Left renal pelvis (tissue), 4 donors: Measurements from ENCODE around the gene RFX5. TPM values are rescaled to one million over a fixed set of nuclear protein-coding genes. Genes with fewer than 3 reads are reported as not detected.
"Not testable (repeated sequence)": the region's sequence is repeated elsewhere in the genome, so short reads cannot be mapped to it uniquely, and the experiment has no call there.

Experiments
- DNase-seq, 4 donors: peaks; one replicate each; pipeline ENCODE4 v3.0.0-alpha.2; 2013; ENCODE audit warnings: low read depth in 4 of 4, low spot score in 3 of 4
- polyA plus RNA-seq, 4 donors: library from polyadenylated mRNA; unstranded; fragments of 120-200 nt; gene quantifications; one replicate each; pipeline ENCODE4 v1.2.1, GENCODE V29; 2013; ENCODE audit not compliant: insufficient read length in 4 of 4

Gene RFX5
- polyA plus RNA-seq: 10 to 100 TPM; 34.6 to 46.9 (median 43.7) TPM

GRCh38 chr1:151346769-151347522, at the start of gene RFX5:
RFX5 (minus strand) TSS chr1:151347252; CDS start chr1:151346320, 932 bp downstream.
- DNase-seq: peak; percentile 90 to 96 (median 92)

- not testable (repeated sequence) for DNase-seq
Measured at GRCh38 chr1:151396265-151396664, 49.2 kb upstream of the RFX5 start.

DNA sequence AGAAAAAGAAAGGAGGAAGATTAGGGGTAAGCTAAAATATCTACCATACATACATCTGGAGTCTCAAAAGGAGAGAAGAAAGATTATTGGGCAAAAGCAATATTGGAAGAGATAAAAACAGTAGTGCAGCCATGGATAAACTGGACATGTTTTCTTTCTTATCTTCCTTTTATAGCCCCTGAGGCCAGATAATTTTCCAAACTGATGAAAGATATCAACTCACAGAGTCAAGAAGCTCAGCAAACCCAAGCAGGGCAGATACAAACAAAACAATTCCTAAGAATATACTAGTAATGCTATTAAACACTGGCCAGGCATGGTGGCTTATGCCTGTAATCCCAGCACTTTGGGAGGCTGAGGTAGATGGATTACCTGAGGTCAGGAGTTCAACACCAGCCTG, 46.5 kb upstream of the RFX5 start:
- DNase-seq: no peak

- DNase-seq: no peak
Measured at GRCh38 chr1:151391079-151391563, 44.1 kb upstream of the RFX5 start.

- not testable (repeated sequence) for DNase-seq
Measured at GRCh38 chr1:151390221-151391078, 43.4 kb upstream of the RFX5 start.

GRCh38 chr1:151386002-151386401, 39.0 kb upstream of the RFX5 start:
- no peak for DNase-seq

DNA sequence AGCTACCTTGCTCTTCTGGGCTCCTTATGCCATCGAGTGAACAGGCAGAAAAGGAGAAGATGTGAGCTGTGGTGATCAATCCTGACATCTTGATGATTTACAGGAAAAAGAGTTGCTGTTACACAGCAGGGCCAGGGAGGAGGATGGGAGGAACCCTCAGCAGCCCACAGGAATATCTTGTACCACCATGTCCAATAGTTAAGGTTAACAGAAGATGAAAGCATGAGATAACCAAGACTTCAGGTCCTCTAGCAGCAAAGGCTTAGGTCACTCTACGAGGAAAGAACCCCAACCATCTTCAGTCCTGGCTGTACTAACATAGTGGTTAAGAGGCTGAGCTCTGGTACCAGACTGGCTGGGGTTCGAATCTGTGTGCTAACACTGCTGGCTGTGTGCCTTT, 37.5 kb upstream of the RFX5 start:
- DNase-seq: no peak

DNA sequence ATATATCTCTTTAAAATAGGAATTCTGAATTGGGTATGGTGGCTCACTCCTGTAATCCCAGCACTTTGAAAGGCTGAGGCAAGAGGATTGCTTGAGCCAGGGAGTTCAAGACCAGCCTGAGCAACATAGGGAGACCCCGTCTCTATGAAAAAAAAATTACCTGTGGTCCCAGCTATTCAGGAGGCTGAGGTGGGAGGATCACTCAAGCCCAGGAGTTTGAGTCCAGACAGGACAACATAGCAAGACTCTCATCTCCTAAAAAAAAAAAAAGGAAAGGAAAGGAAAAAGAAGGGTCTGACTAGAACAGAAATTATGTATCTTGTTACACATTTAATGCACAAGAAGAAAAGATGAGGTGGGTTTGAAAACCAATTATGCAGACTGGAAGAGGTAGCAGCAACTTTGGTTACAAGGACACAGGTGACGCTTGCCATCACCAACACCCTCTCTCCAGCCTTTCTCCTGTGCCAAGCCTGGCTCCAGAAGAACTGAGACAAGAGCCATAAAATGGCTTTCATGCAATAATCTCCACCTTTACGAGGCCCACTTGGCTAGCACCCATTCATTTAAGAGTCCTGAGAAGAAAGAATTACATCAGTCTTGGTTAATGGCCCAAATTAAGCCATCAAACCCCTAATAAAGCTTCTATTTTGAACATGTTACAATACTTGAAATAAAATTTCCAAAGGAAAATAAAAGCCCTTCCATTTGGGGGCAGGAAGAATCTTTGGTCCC, 30.3 kb upstream of the RFX5 start:
- DNase-seq: no peak

DNA sequence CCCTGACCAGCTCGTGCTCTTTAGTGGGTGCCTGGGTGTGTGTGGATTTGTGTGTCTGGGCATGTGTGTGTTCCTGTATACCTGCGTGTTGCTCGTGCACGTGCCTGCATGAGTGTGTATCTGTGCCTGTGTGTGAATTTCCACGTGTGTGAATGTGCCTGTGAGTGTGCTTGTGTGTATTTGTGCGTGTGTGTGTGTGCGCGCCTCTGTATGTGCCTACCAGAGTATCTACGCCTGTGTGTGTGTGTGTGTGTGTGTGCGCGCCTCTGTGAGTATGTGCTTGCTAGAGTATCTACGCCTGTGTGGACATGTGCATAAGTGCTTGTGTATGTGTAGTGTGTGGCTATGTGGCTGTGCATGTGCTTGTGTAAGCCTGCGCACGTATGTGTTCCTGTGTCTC, 26.1 kb upstream of the RFX5 start:
- no peak for DNase-seq

- DNase-seq: peak; percentile 60 to 72 (median 65)
Measured at GRCh38 chr1:151372058-151372934, 25.2 kb upstream of the RFX5 start, which contains the start of gene SELENBP1. SELENBP1 (minus strand) TSS chr1:151372705; CDS start chr1:151372641, 64 bp downstream.

- peak in 1 of 4 donors; percentile 43 for DNase-seq
Measured at GRCh38 chr1:151371370-151372057, 24.5 kb upstream of the RFX5 start.

- no peak for DNase-seq
Measured at GRCh38 chr1:151370211-151370911, 23.3 kb upstream of the RFX5 start.

DNA sequence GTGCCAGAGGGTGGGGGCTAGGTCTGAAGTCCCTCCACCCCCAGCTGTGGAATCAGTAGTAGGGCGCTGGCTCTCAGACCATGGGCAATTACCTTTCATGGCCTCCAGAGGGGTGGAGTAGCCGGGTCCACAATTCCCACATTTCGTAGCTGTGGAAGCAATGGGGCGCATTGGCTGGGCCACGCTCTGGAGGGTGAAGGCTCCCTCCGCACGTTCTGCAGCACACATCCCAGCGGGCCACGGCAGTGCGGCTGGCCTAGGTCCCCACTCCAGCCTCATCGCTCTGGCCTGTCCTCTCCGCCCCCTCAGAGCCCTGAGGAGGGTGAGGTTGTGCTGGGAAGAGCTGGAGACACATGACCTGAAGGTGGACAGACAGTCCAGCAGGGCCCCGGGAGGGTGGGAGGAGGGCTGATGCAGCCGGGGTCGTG, 22.6 kb upstream of the RFX5 start:
- no peak for DNase-seq

DNA sequence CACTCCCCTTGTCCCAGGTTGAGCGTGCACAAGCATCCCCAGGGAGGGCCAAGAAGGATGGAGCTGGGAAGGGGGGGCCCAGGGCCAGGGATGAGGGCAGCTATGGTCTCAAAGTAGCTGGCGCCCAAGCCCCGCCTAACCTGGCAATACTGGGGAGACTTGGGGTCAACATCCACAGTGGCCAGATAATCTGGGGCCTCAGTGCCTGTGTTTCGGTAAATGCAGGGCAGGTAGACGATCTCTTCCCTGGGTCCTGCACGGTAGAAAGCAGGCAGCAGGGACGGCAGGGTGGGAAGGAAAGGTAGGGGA, 22.2 kb upstream of the RFX5 start:
- DNase-seq: no peak

GRCh38 chr1:151368393-151369301, 21.6 kb upstream of the RFX5 start:
- DNase-seq: no peak

- no peak for DNase-seq
Measured at GRCh38 chr1:151367658-151368392, 20.8 kb upstream of the RFX5 start.

DNA sequence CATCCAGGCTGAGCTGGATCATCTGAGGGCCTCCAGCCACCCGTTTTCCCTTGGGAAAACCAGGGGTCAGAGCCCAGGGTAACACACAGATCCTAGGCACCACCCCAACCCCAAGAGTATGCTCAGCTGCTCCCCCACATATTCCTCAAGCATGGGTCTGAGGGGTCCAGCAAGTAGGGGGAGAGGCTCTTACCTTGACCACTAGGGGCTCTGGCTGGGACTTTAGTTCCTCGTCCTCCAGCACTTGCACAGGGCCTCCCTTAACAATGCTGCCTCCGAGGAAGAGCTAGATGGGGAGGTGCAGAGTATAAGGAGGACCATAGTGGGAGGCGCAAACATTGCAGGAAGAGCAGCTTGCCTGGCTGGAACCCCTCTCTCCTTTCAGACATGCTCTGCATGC, 17.9 kb upstream of the RFX5 start:
- no peak for DNase-seq
